Stimulated activated CD4-positive, alpha-beta T cell treated with anti-CD3 and anti-CD28 coated beads, Interleukin-1b, Interleukin-23, amount 100 ng/mL, for 24 hours (primary cell): ENCODE results near the gene ATXN1.

Experiments used
- DNase-seq, 4 experiments: peaks; one replicate each; pipeline ENCODE4 v3.0.0-alpha.2; 2020; ENCODE audit warnings: low read depth in 4 of 4, low spot score in 1 of 4

Gene ATXN1

DNA sequence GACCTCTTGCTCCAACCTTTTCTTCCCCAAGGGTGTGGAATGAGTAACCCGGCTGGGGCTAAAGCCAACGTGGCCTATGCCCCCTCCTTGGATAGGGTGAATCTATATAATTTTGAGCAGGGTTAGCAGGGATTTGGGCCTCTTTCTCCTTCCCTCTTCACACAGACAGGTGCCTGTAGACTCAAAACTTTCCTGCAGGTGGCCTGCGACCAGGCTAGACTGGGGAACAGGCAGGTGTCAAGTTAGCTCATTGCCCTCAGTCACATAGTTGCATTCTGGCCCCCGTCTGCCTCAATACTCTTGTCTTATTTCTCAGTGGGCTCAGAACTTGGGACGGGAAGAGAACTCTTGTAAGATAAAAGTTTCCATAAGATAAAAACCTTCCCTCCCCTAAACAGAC, 243.0 kb downstream of the ATXN1 start:
- no peak for DNase-seq

DNA sequence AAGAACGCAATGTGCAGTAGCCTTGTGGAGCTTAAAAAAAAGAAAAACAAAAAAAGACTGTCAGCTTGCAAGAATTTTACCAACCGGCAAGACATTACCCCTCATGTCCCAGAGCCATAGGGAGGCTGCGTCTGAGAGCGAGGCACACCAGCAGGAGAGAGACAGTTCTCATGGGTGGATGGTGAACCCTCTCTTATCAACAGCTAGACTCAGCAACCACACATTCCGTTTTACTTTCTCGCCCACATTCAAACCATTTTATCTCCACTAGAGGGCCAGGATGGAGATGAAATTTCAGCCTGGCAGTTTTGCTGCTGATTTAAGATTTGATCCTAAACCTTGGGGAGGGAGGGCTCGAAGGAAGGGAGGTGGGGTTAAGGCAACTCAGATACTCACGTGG, 247.0 kb downstream of the ATXN1 start:
- DNase-seq = peak in 1 of 4 experiments; percentile 7

DNA sequence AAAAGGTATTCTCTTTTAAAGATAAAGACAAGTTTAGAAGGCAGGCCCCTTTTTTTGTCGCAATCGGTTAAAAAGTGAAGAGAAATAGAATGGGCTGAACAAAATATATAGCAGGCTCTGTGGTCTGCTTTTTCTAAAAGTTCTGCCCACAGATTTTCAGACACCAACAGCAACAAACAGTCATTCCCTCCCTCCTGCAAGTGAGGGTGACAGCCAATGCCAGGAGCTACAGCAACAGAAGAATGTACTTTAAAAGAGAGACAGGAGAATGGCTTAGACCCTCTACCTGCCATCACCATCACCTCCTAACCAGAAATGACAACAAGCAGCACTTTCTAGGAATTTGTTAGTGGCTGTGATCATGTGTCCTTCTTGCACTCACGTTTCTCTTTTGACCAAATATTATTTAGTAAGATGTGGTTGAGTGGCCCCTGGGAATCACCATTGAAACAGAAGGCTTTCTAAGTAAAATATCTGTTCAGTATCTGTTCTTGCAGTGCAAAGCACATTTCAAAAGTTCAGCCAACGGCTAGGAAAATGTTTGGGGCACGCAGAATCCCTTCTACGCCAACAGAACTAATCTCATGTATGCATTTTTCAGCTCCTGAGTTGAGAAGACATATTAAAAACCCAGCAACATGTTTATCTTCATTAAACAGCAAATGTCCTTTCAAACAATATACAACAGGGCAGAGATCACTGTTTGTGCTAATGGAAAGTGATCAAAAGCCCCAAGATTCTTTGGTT, 248.5 kb downstream of the ATXN1 start:
- DNase-seq = no peak

DNA sequence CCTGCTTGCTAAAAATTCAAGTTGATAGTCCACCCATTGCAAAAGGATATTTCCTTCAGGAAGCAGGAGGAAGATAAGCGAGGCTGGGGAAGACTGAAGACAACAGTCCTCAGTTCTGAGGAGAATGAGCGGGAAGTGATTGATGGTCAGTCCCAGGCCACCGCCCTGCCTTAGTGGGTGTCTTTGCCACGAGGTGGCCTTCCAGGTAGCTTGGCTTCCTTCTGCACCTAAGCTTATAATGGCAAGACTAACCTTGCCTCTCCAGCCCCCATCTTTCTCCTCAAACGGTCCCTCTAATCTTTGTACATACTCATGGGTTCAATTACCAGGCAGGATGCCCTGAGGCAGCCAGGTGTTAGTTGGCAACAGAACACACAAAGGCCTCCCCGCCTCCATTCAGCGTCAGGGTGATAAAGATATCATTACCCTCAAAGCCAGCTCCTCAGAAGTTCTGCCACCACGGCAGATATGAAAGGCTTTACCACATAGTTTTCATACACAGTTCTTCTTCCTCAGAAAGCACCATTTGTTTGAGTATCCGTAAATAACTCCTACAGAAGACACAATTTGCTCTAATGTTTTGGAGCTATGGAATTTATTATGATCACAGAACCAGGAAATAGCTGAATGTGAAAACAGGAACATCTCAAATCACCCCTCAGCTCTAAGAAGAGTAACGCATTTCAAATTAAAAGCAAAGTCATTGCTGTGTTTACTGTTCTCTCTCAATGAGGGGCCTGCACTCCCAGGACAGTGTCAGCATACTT, 249.4 kb downstream of the ATXN1 start:
- no peak for DNase-seq

DNA sequence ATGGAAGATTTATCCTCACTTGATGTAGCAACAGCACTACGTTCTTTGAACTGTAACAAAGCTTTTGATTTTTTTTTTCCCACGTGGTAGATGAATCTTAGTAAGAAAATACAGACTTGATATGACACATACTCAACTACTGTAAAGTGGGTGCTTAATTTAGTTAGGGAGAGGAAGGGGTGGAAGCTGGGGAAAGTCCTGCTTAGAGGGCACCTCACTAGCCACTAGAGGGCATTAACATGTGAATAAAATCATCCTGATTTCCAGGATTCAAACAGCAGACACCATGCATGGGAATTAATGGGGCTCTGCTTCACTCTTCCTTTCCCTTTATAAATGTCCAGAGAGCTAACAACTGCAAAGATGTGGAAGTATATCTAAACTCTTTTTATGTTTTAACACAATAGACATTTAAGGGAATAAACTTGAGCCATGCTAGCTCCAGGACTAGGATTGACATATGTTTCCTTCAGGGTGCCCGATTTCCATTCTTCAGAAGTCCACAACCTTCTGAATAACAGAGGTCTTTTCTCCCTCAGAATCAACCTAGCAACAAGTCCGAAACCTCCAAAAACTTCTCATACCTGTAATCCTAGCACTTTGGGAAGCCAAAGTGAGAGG, 250.1 kb downstream of the ATXN1 start:
- DNase-seq = no peak

DNA sequence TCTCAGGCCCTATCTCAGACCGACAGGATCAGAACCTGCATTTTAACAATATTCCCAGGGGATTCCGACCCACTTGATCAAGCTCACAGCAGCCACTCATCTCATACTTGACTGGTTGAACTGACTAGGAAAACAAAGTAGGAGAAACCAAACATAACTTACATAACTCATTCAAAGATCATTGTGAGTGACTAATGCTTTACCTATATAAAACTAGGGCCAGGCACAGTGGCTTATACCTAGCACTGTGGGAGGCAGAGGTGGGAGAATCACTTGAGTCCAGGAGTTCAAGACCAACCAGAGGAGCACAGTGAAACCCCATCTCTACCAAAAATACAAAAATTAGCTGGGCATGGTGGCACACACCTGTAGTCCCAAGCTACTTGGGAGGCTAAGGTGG, 251.0 kb downstream of the ATXN1 start:
- DNase-seq = no peak

DNA sequence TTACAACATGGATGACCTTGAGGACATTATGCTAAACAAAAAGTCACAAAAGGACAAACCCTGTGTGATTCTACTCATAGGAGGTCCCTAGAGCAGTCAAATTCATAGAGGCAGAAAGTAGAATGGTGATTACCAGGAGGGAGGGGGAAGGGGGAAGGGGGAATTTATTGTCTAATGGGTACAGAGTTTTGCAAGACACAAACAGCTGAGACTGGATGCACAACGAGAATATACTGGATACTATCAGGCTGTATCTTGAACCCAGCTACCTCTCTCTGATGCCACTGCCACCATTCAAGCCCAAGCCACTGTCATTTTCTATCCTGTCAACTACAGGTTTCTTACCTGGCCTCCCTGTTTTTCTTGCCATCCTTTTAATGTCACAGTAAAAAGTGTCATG, 252.3 kb downstream of the ATXN1 start:
- no peak for DNase-seq

DNA sequence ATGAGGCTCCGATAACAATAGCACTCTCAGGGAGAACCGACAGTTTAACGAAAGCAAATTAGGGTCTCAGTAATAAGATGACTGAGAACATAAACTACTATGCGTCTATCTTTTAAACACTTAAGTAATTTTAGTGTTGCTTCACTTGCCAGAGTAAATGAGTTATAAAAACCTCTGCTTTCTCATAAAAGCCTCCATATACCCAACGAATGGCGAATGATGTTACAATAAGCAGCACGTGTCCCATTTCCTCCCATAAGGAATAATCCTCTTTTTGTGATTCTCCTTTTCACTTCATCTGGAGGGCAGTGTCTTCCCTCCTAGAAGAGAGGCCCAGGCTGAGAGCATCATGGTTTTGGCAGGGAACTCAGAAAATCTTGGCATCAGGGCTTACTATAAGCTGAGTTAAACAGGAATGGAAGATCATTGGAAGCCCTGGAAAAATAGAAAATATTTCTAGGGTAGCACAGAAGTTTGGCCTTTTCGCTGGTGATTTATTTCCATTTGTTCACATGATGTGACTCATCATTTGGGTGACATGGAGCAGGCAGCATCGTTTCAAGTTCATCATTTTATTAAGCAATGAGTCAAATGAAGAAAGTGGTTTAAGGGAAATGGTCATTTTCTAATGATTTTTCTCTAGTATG, 255.4 kb downstream of the ATXN1 start:
- DNase-seq = no peak

DNA sequence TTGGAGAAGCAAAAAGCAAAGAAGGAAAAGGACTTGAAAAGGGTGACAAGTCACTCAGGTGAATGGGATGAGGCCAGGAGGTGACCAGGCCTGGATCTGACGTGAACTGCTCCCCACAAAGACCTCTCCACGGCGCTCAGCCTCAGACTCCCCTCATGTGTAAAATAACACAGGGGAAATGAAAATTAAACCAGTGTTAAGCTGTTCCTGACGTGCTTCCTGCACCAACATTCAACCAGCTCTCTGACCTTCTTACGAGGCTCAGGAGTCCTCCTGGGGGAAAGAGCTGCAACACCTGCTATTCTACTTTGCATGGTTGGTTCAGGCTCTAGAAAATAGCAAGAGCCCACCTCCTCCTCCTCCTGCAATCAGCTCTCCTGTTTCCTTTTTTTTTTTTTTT, 256.7 kb downstream of the ATXN1 start:
- no peak for DNase-seq

DNA sequence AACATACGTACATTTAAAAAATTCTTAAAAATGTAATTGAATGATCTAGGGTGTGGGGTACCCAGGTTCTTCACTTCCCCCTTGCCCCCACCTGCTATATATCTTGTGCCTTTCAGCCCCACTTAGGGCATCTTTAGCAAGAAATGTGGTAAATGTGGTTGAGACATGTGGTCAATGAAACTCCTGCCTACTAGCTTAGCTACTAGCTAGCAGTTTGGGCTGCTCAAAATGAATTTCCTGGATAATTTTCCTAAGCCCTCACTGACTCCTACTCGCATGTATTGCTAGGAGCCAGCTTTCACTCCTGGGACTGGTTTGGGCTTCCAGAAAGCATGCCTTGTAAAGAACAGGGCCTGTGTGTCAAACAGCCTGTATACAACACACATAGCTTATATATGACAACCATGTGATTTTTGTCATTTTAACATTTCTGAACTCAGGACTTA, 257.3 kb downstream of the ATXN1 start:
- DNase-seq = no peak

DNA sequence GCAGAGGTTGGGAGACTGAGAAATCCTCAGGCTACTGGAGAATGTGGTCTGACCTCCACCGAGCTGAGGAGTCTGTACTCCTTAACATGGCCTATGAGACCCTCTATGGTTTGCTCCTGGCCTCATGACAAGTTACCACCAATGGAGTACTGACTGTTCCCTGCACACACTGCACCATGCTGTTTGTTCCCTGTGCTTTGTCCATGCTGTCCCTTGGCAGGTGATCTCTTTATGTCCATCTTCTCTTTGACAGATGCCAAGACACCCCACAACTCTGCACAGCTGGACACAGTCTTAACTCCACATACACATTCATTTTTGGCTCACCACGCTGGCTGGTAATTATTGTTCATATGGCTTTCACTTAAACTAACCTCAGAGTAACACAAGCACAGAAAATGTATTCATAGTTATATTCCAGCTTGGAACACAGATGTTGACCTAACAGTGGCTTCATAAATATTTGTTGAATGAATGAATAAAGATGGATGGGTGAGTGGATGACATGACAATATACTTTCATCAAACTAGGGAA, 258.0 kb downstream of the ATXN1 start:
- DNase-seq = no peak

DNA sequence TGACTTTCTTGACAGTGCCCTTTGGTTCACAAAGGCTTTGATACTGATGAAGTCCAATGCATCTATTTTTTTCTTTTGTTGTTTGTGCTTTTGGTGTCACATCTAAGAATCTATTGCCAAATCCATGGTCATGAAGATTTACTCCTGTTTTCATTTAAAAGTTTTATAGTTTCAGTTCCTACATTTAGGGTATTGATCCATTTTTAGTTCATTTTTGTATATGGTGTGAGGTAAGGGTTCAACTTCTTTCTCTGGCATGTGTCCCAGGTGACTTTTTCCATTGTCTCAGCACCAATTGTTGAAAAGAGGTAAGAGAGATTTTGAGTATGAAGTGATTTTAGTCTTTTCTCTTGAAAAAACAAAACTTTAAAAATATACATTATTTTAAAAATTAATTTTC, 262.3 kb downstream of the ATXN1 start:
- DNase-seq = no peak

DNA sequence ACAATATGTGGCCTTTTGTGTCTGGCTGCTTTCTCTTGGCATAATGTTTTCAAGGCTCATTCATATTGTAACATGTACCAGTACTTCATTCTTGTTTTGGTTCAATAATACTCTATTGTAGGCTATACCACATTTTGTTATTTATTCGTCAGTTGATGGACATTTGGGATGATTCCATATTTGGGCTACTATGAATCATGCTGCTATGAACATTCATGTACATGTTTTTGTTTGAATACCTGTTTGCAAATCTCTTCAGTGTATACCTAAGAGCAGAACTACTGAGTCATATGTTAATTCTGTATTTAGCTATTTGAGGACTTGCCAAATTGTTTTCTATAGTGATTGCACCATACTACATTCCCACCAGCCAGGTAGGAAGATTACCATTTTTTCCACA, 263.0 kb downstream of the ATXN1 start:
- no peak for DNase-seq

DNA sequence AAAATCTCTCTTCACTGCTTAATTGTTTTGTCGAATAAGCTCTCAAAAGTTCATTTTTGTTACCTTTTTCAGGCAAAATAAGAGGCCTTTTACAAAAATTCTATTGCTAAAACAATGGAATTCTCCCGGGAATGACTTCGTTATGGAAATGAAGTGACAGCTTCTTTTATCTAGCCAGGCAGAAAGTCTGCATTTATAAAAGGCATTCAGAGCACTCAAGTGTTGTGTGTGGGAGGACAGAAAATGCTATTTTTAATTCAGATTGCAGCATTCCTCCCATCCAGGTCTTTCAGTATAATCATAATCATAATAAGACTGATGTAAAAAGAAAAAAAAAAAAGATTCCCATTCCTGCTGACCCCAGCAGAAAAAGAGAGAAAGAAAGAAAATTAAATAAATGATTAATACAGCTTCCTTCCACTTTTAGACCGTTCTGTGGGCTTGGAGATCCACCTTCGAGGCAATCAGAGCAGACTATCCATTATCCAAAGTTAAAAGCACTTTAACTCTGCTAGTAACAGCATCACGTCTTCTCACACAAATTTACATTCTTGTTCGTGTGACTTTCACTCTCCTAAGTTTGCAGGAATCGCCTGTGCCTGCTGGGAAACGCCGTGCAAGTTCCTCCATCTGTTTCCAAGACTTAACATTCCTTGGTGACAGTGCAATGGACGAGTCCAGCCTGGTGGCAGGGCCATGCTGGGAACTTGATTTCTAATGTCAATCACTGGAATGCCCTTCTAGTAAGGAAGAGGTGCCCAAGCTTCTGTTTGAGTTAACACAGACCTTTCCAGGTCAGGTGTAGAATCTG, 264.1 kb downstream of the ATXN1 start:
- no peak for DNase-seq

DNA sequence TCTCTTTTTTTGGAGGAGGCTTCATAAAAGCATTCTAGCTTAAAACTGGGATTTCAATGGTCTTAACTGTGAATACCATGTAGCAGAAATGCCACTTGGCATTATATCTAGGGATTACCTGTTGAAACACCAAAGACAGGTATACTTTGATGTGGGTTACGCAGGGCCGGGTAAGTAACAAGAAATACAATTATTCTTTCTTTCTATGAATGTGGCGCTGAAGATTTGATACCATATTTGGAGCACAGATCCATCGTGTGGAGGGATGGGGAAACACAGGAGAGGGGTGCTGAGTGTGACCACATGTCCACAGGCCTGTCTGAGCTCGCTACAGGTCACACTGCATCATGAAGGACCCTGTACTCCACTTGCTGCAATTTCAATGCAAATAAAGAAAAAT, 265.1 kb downstream of the ATXN1 start:
- DNase-seq = no peak

DNA sequence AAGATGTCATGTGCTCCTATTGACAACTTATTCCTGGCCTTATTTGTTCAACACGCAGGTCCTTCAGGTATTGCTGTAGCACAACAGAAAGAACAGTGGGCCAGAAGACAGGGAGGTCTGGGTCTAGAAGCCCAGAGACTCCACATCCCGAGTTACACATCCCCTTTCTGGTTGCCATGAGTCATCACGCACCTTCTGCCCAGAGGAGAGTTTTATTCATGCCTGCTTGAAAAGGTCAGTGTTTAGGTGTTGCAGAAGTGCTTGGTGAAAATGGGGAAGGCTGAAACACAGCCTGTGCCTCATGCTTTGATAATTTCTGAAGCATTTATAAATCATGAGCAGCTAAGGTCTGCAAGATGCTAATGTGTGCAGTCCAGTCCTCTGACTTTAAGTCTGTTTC, 266.5 kb downstream of the ATXN1 start:
- no peak for DNase-seq

DNA sequence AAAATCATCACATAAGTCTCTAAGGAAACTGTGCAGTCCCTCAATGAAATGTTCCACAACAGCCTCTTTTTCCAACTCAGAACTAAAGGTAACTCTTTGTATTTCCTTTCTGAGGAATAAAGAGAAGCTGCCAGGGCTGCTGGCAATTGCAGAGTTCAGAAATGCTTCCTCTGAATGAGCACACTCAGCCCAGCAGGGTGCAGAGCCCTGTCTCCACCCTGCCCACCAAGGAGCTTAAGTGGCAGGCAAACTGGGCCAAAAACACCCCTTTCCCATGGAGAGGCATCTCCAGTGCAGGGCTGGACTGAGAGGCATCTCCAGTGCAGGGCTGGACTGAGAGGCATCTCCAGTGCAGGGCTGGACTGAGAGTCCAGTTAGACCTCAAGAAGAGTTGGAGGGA, 267.5 kb downstream of the ATXN1 start:
- DNase-seq = no peak

DNA sequence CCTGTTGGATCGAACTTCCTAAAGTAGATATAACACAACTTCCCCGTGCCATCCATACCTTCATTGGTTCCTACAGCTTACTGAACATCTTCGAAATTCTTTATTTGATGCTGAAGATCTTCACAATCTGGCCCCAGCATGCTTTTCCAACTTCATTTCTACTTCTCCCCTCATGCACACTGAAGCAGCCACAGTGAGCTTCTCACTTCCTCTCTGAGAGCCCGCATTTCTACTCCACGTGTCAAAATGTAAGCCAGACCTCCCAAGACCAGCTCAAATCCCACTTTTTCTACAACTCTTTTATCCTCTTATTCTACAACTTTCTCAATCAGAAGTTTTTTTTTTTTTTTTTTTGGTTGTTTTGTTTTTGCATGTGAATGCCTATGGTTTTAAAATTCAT, 268.1 kb downstream of the ATXN1 start:
- DNase-seq = no peak

DNA sequence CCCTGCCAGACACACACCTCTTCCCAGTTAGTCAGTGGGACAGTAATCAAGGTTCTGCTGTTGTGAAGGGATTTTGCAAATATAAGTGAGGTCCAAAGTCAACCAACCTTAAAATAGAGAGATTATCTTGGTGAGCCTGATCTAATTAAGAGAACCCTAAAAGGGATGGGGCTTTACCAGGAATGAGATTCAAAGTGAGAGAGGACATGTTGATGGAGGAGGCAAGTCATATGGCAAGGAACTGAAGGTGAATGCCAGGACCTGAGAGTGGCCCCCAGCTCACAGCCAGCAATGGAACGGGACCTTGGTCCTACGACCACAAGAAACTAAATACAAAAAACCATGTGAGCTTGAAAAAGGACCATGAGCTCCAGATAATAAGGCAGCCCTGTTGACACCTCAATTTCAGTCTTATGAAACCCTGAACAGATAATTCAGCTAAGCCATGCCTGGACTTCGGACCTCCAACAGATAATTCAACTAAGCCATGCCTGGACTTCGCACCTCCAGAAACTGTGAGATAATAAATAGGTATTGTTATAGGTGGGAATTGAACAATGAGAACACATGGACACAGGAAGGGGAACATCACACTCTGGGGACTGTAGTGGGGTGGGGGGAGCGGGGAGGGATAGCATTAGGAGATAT, 269.5 kb downstream of the ATXN1 start:
- no peak for DNase-seq

DNA sequence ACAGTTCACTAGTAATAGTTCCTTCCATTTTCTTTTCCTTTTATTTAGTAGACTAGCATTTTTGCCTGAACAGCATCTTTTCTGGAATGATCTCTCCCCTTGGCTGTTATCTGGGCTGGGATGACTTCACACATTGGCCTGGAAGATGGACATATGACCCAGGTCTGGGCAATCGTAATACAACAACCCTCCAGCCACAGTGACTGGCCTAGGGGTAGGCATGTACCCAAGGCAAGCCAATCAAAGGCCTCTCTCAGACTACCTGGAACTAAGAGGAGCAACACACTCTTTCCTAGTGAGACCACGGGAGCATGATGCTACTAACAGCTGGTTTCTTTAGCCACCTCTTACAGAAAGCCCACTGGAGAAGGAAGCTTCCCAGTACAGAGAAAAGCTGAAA, 270.6 kb downstream of the ATXN1 start:
- DNase-seq = no peak
